SIG-M5 treated with dmso at 0.1 percent for 504 hours (cell line): ENCODE measurements around the gene FRMPD2.

ENCODE experiments used
- DNase-seq: peaks from one replicate; lab custom pipeline; 2025; ENCODE audit not compliant: unreplicated experiment; lab: John Stamatoyannopoulos, UW

FRMPD2 gene

GRCh38 chr10:48274636-48275035 lies at the start of gene FRMPD2:
FRMPD2 (minus strand) TSS chr10:48274696; CDS start chr10:48274567, 129 bp downstream.
- DNase-seq: no peak

GRCh38 chr10:48322017-48322416 lies 47.5 kb upstream of the FRMPD2 start:
- DNase-seq: no peak

GRCh38 chr10:48317321-48317990 lies 43.0 kb upstream of the FRMPD2 start:
- DNase-seq: no peak

- DNase-seq: no peak
Observed at GRCh38 chr10:48316236-48316635, 41.7 kb upstream of the FRMPD2 start.

GRCh38 chr10:48314107-48314506 lies 39.6 kb upstream of the FRMPD2 start:
- DNase-seq: no peak

GRCh38 chr10:48309711-48310226 lies 35.3 kb upstream of the FRMPD2 start:
- no peak for DNase-seq

GRCh38 chr10:48307711-48308018 lies 33.2 kb upstream of the FRMPD2 start:
- no peak for DNase-seq

GRCh38 chr10:48306870-48307710 lies 32.6 kb upstream of the FRMPD2 start:
- DNase-seq: peak; percentile 17

GRCh38 chr10:48306265-48306869 lies 31.9 kb upstream of the FRMPD2 start, which contains the start of gene MAPK8:
MAPK8 (plus strand) TSS chr10:48306677; CDS start chr10:48401661, 94,984 bp downstream.
- peak; percentile 78 for DNase-seq

GRCh38 chr10:48305905-48306264 lies 31.4 kb upstream of the FRMPD2 start:
- DNase-seq: no peak

GRCh38 chr10:48302515-48303476 lies 28.3 kb upstream of the FRMPD2 start:
- no peak for DNase-seq

GRCh38 chr10:48300556-48300955 lies 26.1 kb upstream of the FRMPD2 start:
- no peak for DNase-seq

- DNase-seq: no peak
Observed at GRCh38 chr10:48299692-48300091, 25.2 kb upstream of the FRMPD2 start.

- DNase-seq: no peak
Observed at GRCh38 chr10:48299066-48299465, 24.6 kb upstream of the FRMPD2 start.

- DNase-seq: no peak
Observed at GRCh38 chr10:48296576-48297098, 22.1 kb upstream of the FRMPD2 start.

GRCh38 chr10:48294431-48294830 lies 19.9 kb upstream of the FRMPD2 start:
- no peak for DNase-seq

- no peak for DNase-seq
Observed at GRCh38 chr10:48292616-48293015, 18.1 kb upstream of the FRMPD2 start.

GRCh38 chr10:48291190-48291589 lies 16.7 kb upstream of the FRMPD2 start:
- DNase-seq: no peak

GRCh38 chr10:48290286-48290685 lies 15.8 kb upstream of the FRMPD2 start:
- no peak for DNase-seq

- DNase-seq: peak; percentile 3
Observed at GRCh38 chr10:48289501-48290238, 15.2 kb upstream of the FRMPD2 start.
